GM18502 (cell line): ENCODE data around the gene PLEKHG7.
A peak's percentile ranks its signal among the peaks of the same experiment; 100 is the strongest.
"Not testable (repeated sequence)": the region's sequence is repeated elsewhere in the genome, so short reads cannot be mapped to it uniquely, and the experiment has no call there.

ENCODE experiments used
- ATAC-seq: cut with Tn5 transposase; IDR thresholded peaks from one replicate; pipeline ENCODE4 v1.9.1; 2021; ENCODE audit warnings: mild to moderate bottlenecking; ENCODE audit not compliant: unreplicated experiment, poor library complexity

Gene PLEKHG7, protein sequence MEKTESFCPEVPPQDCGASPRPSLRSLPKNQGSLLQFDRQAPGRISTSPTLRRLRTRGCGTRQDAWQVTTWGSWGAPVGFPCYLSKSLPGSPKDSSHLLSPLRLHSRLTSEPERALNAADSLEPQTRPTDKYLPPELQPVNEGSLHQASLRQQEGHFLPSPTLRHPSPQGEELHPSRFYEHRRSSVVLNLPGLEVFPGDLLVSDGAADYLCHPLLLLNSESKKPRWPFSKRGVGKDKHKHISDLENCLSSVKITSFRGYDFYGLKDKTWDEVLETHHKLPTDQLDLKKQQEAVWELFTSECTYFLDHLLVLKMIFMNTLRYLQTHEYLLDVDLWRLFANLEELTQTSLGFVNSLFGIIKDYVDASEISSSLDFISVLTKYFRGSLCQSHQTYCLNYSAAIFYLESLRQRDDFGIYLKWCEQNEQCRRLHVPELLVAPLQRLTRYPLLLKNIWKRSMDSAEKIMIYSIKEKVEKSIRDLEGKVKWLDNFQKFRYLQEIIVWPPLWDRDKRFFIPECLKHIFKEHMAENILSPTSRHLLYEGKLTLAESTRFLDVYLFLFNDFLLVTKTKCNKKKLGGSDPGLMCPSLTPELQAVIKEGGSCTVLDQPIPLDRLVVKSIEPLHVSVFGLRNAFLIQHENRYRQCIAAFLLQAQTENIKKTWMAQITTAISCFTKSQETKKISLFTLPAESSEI

DNA sequence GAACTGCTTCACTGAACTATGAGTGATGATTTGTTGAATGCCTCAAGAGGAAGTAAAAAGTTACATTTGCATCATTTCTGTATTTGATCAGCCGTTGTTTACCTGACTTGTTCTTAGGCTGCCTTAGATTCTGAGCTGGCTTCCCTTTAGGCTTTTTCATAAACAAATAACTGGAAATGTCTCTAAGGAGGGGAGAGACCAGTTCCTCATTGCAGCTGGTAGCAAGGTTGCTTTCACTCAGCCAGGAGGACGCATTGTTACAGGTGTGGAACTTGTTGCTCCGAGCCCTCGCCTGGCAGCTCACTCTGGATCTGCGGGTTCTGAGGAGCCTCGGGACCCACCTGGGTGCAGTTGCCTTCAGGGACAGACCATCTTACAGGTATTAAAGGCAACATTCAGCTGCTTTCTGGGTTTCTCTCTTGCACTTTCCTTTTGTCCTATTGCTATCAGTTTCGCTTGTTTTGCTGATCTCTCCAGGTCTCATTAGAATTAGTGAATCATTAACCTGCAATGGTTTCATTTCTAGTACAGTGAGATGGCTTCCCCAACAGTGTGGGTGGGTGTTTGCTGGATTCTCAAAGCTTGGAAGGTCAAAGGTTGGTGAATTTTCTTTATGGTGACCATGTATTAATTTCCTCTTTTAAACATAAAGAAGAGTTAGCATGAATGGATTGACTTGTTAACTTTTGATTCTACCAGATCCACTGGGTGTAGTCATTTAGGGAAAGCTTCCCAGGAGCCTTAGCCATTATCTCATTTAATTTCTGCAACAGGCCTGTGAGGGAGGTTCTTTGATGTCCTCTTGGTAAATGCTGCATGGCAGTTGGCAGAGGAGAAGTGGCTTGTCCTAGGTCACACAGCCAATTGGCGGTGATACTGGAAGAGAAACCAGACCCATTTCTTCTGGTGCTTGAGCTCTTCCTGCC is at the start of gene PLEKHG7:
TSS of gene PLEKHG7 (plus strand) at position 236 of the 926 bp plus-strand sequence. CDS start 3,643 bp downstream, outside the sequence.
- ATAC-seq, result peak; percentile 90

DNA sequence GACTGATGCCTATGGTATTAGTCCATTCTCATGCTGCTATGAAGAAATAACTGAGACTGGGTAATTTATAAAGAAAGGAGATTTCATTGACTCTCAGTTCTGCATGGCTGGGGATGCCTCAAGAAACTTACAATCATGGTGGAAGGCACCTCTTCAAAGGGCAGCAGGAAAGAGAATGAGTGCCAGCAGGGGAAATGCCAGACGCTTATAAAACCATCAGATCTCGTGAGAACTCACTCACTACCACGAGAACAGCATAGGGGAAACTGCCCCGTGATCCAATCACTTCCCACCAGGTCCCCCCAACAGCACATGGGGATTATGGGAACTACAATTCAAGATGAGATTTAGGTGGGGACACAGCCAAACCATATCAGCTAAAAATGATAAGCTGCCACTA is 48.5 kb upstream of the PLEKHG7 start:
- ATAC-seq, result not testable (repeated sequence)

DNA sequence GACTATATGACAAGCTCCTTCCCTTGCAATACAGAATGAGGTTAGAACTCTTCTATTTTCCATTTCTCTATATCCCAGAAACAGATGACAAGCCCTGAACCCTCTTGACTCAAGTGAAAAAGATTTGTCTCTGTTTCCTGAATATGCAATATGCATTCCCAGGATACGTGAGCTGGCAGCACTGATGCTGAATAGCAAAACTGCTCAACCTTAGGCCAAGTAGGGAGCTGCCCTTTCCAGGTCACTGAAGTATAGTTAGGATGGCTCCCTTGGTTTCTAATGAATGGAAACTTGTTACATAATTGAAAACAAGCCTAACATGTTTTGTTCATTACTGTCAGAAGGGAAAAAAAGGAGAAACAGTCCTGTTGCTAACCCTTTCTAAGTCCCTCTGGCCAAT is 47.9 kb upstream of the PLEKHG7 start:
- ATAC-seq, result no peak

DNA sequence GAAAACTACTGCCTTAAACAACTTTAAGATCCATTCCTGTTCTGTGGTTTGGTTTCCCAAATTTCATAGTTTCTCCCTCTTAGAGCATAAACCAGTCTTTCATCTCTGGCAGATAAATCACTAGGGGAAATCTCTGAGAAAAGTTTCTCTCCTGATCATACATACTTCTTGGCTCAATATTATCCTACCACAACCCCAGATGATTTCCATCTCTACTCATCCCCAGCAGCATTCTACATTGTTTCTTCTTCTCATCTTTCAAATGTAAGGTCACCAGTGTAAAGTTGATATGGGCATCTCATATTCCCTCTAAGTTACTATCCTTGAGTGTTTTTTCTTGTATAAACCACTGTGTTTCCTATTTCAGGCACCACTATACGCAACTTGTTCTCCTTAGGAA is 45.9 kb upstream of the PLEKHG7 start:
- ATAC-seq, result no peak

DNA sequence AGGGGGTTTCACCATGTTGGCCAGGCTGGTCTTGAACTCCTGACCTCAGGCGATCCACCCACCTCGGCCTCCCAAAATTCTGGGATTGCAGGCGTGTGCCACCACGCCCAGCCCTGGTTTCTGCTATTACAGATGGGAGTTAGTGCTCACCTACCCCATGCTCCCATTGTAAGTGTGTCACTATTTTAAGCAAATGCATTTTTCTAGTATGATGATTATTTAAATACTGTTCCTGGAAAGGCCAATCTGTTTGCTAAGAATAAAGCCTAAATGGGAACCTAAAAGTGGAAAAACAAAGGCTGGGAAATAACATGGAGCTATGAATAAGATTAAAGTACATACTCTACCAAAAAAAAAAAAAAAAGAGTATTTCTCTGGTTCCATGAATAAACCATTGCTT is 45.0 kb upstream of the PLEKHG7 start:
- no peak for ATAC-seq

DNA sequence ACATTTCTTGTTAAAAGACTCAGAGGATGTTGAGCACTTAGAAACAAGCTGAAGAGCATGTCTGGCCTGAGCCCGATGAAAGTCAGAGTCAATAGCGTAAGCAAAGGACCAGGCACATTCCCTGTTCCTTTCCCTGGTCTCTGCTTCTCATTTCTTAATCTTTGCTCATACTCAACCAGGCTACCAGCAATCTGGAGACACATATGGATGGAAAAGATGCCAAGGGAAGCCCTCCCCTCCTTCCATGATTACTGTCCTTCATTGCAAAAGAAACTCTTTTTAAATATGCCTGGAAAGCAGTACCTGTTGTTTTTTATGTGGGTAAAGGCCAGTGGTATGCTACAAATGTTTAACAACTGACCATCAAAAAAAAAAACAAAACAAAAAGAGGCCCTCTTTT is 44.2 kb upstream of the PLEKHG7 start:
- no peak for ATAC-seq

DNA sequence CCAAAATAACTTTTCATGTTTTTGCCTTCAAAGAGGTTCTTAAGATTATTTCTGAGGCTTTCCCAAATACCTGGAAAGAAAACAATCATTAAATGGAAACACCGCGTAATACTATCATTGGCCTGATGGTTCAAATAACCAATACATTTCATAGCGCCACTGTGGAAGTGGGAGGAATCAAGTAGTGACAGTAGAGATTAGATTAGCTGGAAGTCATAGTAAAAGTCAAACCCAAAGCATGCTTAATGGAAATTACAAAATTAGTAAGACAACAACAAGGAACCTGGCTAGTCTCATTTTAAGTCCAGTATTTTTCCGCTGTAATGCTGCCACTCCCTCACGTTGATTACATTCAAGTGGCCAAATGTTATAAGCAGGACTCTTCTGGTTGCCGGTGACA is 41.5 kb upstream of the PLEKHG7 start:
- no peak for ATAC-seq

DNA sequence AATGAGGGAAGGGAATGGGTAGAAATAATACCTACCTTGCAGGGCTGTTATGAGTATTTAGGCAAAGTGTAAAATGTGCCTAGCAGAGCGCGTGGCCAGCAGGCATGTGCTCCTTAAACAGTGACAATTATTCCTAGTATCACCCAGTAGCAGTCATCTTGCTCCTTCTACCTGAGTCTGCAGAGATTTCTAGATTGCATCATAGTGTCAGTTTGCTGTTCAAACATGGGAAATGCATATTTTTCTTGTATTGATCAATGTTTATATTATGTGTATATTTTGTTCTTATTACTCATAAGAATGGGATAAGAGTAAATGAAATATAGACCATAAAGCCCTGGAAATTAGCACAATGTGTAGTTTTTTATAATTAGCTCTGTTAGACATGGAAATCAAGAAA is 37.3 kb upstream of the PLEKHG7 start:
- ATAC-seq, result no peak

DNA sequence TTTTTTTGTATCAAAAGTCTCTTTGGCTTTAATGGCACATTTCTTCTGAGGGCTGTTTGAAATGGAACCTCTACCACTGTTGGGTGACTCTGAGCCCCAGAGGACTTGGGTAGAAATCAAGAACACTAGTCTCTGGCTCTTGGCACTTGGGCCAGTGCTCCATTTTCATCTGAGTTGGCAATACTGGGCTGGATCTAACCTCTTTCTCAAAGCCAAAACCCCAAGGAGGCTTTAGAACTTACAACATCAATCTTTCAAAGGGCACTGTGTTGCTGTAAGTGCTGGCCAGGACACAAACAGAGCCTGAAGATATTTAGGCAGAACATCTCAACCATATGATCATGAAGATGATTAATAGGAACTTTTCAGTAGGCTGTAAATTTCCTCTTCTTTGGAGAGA is 34.0 kb upstream of the PLEKHG7 start:
- no peak for ATAC-seq

DNA sequence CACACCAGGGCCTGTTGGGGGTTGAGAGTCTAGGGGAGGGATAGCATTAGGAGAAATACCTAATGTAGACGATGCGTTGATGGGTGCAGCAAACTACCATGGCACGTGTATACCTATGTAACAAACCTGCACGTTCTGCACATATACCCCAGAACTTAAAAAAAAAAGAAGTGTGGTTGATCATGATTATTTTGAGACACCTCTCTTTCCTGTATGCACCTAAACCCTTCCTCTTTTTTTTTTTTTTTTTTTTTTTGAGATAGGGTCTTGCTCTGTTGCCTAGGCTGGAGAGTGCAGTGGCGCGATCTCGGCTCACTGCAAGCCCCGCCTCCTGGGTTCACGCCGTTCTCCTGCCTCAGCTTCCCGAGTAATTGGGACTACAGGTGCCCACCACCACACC is 31.3 kb upstream of the PLEKHG7 start:
- not testable (repeated sequence) for ATAC-seq

DNA sequence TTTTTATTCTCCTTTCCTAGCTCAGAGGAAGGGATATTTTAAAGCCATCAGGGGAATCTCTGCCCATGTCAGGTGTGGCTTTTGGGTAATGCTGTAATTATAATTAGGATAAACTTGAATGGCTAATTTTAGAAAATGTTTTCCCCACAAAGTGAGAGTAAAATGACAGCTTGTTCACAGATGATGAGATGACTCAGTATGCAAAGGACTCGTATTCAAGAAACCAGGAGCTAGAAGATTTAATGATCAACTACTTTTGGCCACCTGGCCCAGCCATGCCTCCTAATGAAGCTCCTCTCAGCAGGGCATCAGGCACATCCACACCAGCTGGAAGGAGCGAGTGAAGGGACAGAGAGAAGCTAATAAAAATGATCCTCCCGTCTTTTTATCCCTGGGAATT is 29.0 kb upstream of the PLEKHG7 start:
- ATAC-seq, result peak; percentile 68

DNA sequence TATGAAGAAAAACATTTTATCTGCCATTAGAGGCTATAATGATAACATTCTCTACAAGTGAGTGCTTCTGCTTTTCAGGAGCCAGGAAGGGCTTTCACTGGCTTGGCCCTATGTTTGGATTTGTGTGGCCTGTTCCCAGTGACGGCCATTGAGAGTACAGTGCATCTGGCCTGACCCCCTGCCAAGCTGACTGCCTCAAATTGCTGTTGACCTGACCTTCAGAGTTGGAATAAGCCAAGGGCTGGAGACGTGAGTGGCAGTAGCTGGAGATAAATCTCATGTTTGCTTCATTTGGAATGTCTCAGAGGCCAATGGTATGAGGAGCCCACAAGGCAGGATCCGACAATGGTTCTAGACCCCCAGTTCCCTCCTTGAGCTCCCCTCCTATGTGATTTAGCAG is 28.3 kb upstream of the PLEKHG7 start:
- ATAC-seq, result no peak

DNA sequence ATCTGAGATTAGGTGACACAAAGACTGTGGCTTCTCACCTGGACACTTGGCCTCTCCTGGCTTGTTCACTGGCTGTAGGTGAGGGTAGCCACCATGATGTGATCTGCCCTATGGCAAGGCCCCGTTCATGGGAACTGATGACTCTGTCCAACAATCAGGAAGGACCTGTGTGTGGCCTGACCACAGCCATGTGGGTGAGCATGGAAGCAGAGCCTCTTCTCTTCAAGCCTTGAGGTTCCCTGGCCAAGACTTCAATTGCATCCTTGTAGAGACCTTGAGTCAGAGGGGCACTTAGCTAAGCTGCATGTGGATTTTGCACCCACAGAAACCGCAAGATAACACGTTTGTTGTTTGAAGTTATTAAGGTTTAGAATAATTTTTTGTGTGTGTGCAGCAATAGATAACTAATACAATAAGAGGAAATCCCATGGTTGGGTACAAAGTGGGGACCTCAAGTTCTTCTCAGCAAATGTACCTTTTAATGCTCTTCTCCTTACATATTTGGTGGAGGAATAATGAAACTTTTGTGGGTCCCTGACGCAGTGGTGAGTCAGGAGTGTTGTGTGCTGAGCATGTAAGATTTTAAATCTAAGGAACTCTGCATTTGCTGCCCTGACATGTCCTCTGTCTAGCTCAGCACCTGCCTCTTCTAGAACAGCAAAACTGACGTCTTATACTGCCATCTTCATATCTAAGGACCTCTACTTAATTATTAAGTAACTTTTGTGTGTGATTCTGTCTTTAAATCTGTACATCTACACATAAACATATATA is 27.5 kb upstream of the PLEKHG7 start:
- no peak for ATAC-seq

DNA sequence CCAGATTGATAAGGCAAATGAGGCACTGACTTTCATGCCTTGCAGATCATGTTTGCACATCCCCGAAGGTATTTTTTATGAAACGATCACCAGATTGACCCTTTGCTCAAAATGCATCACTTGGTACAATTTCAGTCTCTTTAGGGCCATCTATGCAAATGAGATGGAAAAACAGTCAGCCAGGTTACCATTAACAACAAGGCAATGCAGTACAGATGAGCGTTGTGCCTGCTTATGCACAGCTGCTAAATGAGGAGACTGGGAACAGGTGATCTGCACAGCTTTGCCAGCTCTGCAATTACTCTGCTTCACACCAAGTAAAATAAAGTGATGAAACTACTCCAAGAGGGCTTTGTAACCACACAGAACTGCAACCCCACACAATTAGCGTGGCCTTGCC is 26.1 kb upstream of the PLEKHG7 start:
- no peak for ATAC-seq

DNA sequence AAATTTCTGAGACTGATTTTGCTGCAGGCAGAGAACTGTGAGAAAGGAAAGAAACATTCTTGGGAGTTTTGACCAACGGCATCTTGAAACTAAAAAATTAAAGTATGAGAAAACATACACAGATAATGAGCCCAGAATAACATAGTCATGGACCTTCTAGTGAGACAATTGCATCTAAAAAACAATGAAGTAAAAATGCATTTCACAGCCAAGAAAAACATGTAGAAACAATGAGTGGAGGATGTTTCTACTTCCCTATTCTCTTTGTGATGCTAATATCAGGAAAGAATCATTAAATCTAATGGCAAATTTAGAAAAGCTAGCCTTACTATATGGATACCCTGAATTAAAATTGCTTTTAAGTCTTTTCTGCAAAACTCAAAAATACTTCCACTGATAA is 12.2 kb upstream of the PLEKHG7 start:
- no peak for ATAC-seq

DNA sequence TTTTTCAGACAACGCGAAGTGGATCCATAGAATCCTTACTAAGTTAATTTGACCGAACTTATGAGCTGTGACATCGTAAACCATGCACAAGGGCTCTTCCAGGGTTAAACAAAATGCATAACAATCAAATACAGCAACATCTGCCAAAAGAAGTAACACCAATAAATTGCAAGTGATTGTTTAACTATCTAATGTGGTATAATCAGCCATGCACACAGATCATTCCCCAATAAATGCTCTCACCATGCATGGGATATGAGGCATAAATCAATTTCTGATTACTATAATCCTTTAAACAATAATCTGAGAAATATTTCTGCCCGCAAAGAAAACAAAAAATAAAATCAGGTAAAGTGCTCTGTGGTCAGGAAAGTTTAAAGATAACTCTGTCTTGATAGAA is 7.7 kb upstream of the PLEKHG7 start:
- ATAC-seq, result no peak

DNA sequence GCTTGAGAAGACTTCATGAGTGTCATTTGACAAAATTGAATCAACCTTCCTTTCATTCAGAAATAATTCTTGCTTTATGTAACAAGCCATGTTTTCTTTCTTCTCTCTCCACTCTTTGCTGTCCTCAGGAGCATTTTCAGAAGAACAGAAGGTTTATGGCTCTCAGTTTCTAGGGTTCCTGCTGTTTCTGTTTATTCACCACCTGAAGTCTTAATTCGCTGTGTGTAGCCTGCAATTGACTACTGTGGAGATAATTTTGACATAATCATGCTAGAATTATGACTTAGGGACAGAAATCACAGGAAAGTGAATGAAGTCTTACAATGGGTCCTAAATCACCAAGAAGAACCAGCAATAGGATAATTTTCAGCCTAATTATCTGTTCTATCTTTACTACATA is 7.2 kb upstream of the PLEKHG7 start:
- ATAC-seq, result no peak

DNA sequence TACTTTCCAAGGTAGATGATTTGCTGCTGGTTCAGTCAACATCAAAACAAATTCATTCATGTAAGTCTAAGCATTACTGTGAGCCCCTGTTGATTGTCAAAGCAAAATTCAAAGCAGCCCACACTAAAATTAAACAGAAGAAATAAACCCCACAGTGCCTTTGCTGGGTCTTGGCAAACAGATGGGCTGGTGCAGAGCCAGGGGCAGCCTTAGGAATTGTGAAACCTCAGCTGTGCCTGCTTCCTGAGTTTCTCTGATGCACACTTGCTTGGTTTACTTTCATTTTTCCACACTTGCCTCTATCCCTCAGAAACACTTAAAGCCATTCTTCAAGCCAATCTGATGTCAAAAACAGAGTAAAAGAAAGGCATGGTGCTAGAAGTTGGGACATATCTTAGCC is 6.6 kb upstream of the PLEKHG7 start:
- no peak for ATAC-seq

DNA sequence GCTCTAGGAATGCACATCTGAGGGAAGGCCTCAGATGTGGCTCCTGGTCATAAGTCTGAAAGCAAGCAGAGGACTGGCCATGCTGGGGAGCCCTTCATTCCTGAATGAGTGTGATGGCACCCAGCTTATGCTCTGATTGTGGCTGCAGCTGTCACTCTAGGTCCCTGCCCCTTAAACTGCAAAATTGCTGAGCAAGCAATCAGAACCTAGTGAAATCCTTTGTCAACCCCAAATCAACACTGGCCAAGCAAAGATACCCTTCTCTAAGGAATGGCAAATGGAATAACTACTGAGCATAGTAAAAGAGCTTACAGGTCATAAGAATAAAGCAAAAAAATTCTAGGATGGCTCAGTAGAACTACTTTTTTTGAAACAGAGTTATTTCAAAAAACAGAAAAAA is 4.3 kb upstream of the PLEKHG7 start:
- ATAC-seq, result no peak

DNA sequence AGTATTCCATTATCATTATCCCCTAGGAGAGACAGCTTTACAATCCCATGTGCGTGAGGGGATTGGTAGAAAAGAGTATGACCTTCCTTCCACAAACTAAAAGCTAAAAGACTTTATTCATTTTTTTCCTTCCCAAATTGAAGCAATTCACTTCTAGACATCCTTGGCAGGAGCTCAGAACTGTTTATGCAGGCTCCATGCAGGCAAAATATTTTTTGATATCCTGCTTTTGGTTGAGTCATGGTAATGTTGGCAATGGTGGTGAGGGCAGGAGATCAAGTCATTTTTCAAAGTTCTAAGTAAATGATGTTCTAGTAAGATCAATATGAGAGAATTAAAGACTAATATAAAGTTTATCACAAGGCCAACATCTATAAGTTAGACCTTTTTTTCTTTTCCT is 1.3 kb upstream of the PLEKHG7 start:
- ATAC-seq, result no peak
